Measurements from ENCODE around the gene AKR1B1.

- TF ChIP-seq CTCF (IDR thresholded peaks at IDR 0.05) = no peak
- TF ChIP-seq POLR2A (IDR thresholded peaks at IDR 0.05) = no peak
These were observed 12.0 kb upstream of the AKR1B1 start for GRCh38 chr7:134470864-134471263.
